ENCODE data around the gene ATP5MG.

GRCh38 chr11:118382954-118383353 lies 18.5 kb upstream of the ATP5MG start:
- TF ChIP-seq CTCF (IDR thresholded peaks at IDR 0.05; ENCODE audit: low read length) (no peak), EZH2 (IDR thresholded peaks at IDR 0.05; ENCODE audit: borderline replicate concordance, low read length) (no peak)

Data from OCI-LY1 (cell line).